Measurements from ENCODE around the gene UGT1A7. TPM values are rescaled to one million over a fixed set of nuclear protein-coding genes. Genes with fewer than 3 reads are reported as not detected.
"Not testable (repeated sequence)": the region's sequence is repeated elsewhere in the genome, so short reads cannot be mapped to it uniquely, and the experiment has no call there.

The UGT1A7 gene
- total RNA-seq, 1 donor from 2014 or later, result not detected

- no peaks in the 10 kb centered on the region for H3K36me3 Mint-ChIP-seq (ENCODE audit: low read depth, unreplicated experiment)
- H3K27me3 Mint-ChIP-seq (ENCODE audit: unreplicated experiment), result no peaks in the 10 kb centered on the region
- peaks cover 4% of the 10 kb centered on the region for H3K4me1 Mint-ChIP-seq (ENCODE audit: unreplicated experiment)
- H3K9me3 Mint-ChIP-seq (ENCODE audit: unreplicated experiment), result no peaks in the 10 kb centered on the region
- no peak overlapping the region for H3K27ac Mint-ChIP-seq (ENCODE audit: unreplicated experiment)
- H3K4me3 Mint-ChIP-seq (ENCODE audit: unreplicated experiment), result no peak overlapping the region
- no peak for DNase-seq (ENCODE audit: low spot score)
- TF ChIP-seq CTCF (IDR thresholded peaks at IDR 0.05; ENCODE audit: unreplicated experiment), result no peak
These were observed 17.0 kb downstream of the UGT1A7 start for GRCh38 chr2:233698740-233699139.

GRCh38 chr2:233699424-233700027, 17.8 kb downstream of the UGT1A7 start:
- Mint-ChIP-seq H3K9me3 (ENCODE audit: unreplicated experiment) (no peaks in the 10 kb centered on the region), H3K4me3 (ENCODE audit: unreplicated experiment) (no peak overlapping the region), H3K27me3 (ENCODE audit: unreplicated experiment) (no peaks in the 10 kb centered on the region), H3K4me1 (ENCODE audit: unreplicated experiment) (peaks cover 4% of the 10 kb centered on the region), H3K27ac (ENCODE audit: unreplicated experiment) (no peak overlapping the region), H3K36me3 (ENCODE audit: low read depth, unreplicated experiment) (no peaks in the 10 kb centered on the region)
- no peak for TF ChIP-seq CTCF (IDR thresholded peaks at IDR 0.05; ENCODE audit: unreplicated experiment)
- DNase-seq (ENCODE audit: low spot score), result no peak

GRCh38 chr2:233700028-233700635, 18.4 kb downstream of the UGT1A7 start:
- H3K27me3 Mint-ChIP-seq (ENCODE audit: unreplicated experiment), result no peaks in the 10 kb centered on the region
- no peak for DNase-seq (ENCODE audit: low spot score)
- no peak for TF ChIP-seq CTCF (IDR thresholded peaks at IDR 0.05; ENCODE audit: unreplicated experiment)
- no peak overlapping the region for H3K4me3 Mint-ChIP-seq (ENCODE audit: unreplicated experiment)
- H3K9me3 Mint-ChIP-seq (ENCODE audit: unreplicated experiment), result no peaks in the 10 kb centered on the region
- H3K27ac Mint-ChIP-seq (ENCODE audit: unreplicated experiment), result no peak overlapping the region
- H3K36me3 Mint-ChIP-seq (ENCODE audit: low read depth, unreplicated experiment), result no peaks in the 10 kb centered on the region
- peaks cover 4% of the 10 kb centered on the region for H3K4me1 Mint-ChIP-seq (ENCODE audit: unreplicated experiment)

- not testable (repeated sequence) for H3K4me3 Mint-ChIP-seq (ENCODE audit: unreplicated experiment); H3K27ac Mint-ChIP-seq (ENCODE audit: unreplicated experiment); H3K4me1 Mint-ChIP-seq (ENCODE audit: unreplicated experiment); DNase-seq (ENCODE audit: low spot score); H3K36me3 Mint-ChIP-seq (ENCODE audit: low read depth, unreplicated experiment); H3K27me3 Mint-ChIP-seq (ENCODE audit: unreplicated experiment); H3K9me3 Mint-ChIP-seq (ENCODE audit: unreplicated experiment)
These were observed 19.1 kb downstream of the UGT1A7 start for GRCh38 chr2:233700842-233701241.

GRCh38 chr2:233702238-233702637, 20.5 kb downstream of the UGT1A7 start:
- Mint-ChIP-seq H3K27me3 (ENCODE audit: unreplicated experiment) (no peaks in the 10 kb centered on the region), H3K36me3 (ENCODE audit: low read depth, unreplicated experiment) (no peaks in the 10 kb centered on the region), H3K9me3 (ENCODE audit: unreplicated experiment) (no peaks in the 10 kb centered on the region), H3K4me3 (ENCODE audit: unreplicated experiment) (no peak overlapping the region), H3K4me1 (ENCODE audit: unreplicated experiment) (peaks cover 4% of the 10 kb centered on the region), H3K27ac (ENCODE audit: unreplicated experiment) (no peak overlapping the region)
- TF ChIP-seq CTCF (IDR thresholded peaks at IDR 0.05; ENCODE audit: unreplicated experiment), result no peak
- DNase-seq (ENCODE audit: low spot score), result no peak
